ENCODE data around the gene SOX14.

The SOX14 gene

DNA sequence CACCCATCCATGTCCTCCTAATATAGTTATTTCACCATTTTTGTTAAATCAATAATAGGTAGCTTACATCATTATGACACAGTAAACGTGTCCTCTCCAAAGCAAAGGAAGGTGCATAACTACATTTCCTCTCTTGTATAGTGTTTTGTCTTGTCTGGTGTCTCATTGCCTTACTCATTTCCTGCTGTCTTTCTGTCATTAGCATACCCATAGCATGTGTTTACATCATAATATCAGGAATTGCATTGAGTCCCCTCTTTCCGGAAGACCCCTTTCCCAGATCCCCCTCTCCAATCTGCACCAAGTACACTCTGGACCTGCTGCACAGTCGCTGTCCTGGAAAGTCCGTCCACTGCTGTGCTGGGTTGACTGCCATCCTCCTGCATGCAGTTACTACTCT, 47.9 kb downstream of the SOX14 start:
- H3K4me1 ChIP-seq (ENCODE audit: control insufficient read depth, insufficient read depth, low read length), result no peaks in the 10 kb centered on the region
- ChIA-PET CTCF (interaction anchor here (1.2 kb wide), 1 partner anchor 23 kb away, joined by 3 read pairs; no protein-coding TSS in a partner anchor), POLR2A (no interaction called here)
- TF ChIP-seq ZNF18 (tag by site-specific recombination; IDR thresholded peaks at IDR 0.05), result no peak
- TF ChIP-seq ZNF777 (tag by site-specific recombination; IDR thresholded peaks at IDR 0.05; ENCODE audit: borderline replicate concordance), result no peak
- TF ChIP-seq ZNF138 (tag by site-specific recombination; IDR thresholded peaks at IDR 0.05; ENCODE audit: borderline replicate concordance), result no peak
- no peak for TF ChIP-seq MYNN (tag by site-specific recombination; IDR thresholded peaks at IDR 0.05; ENCODE audit: borderline replicate concordance)
- TF ChIP-seq ZNF548 (tag by site-specific recombination; IDR thresholded peaks at IDR 0.05), result no peak
- H3K27ac ChIP-seq (ENCODE audit: extremely low read depth, low read depth, low read length), result no peak overlapping the region
- no peaks in the 10 kb centered on the region for H3K36me3 ChIP-seq (ENCODE audit: control insufficient read depth in 2 of 2, insufficient read depth in 1 of 2, low read length in 2 of 2)
- no peak overlapping the region for H3K4me3 ChIP-seq (ENCODE audit: low read depth, low read length)
- H3K9me3 ChIP-seq (ENCODE audit: control insufficient read depth, insufficient read depth, low read depth, low read length), result no peaks in the 10 kb centered on the region

DNA sequence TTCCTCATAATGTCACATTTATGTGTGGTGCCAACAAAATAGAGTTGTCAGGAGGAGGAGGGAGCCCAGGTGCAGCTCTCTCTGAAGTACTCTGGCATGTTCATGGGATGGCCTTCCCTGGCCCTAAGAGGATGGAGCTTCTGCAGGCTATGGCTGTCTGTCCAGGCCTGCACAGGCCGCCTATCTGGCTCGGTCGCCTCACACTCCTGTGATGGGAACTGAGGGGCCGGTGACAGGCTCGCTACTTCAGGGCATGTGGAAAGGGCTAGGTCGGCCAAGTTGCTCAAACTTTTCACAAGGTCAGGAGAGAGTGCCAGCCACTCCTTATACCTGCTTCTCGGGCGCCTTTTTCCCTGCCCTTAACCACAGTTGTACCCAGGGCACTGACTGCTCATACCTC, 51.1 kb downstream of the SOX14 start:
- CTCF ChIA-PET, result interaction anchor here (0.6 kb wide), 1 partner anchor 835 kb away, joined by 3 read pairs; no protein-coding TSS in a partner anchor
- TF ChIP-seq ZNF560 (tag by site-specific recombination; IDR thresholded peaks at IDR 0.05; ENCODE audit: borderline replicate concordance), result no peak
- TF ChIP-seq, protein P1, sequence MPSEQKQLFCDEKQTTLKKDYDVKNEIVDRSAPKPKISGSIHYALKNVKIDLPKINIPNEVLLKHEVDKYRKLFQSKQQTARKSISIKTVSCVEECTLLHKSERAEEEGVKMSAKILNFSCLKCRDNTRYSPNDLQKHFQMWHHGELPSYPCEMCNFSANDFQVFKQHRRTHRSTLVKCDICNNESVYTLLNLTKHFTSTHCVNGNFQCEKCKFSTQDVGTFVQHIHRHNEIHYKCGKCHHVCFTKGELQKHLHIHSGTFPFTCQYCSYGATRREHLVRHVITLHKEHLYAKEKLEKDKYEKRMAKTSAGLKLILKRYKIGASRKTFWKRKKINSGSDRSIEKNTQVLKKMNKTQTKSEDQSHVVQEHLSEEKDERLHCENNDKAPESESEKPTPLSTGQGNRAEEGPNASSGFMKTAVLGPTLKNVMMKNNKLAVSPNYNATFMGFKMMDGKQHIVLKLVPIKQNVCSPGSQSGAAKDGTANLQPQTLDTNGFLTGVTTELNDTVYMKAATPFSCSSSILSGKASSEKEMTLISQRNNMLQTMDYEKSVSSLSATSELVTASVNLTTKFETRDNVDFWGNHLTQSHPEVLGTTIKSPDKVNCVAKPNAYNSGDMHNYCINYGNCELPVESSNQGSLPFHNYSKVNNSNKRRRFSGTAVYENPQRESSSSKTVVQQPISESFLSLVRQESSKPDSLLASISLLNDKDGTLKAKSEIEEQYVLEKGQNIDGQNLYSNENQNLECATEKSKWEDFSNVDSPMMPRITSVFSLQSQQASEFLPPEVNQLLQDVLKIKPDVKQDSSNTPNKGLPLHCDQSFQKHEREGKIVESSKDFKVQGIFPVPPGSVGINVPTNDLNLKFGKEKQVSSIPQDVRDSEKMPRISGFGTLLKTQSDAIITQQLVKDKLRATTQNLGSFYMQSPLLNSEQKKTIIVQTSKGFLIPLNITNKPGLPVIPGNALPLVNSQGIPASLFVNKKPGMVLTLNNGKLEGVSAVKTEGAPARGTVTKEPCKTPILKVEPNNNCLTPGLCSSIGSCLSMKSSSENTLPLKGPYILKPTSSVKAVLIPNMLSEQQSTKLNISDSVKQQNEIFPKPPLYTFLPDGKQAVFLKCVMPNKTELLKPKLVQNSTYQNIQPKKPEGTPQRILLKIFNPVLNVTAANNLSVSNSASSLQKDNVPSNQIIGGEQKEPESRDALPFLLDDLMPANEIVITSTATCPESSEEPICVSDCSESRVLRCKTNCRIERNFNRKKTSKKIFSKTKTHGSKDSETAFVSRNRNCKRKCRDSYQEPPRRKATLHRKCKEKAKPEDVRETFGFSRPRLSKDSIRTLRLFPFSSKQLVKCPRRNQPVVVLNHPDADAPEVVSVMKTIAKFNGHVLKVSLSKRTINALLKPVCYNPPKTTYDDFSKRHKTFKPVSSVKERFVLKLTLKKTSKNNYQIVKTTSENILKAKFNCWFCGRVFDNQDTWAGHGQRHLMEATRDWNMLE (tag by site-specific recombination; conservative IDR thresholded peaks at IDR 0.05; ENCODE audit: low read depth), result no peak
- no peak for TF ChIP-seq ZNF548 (tag by site-specific recombination; IDR thresholded peaks at IDR 0.05)
- no peak for TF ChIP-seq ZNF416 (tag by site-specific recombination; IDR thresholded peaks at IDR 0.05)
- TF ChIP-seq ZNF121 (tag by site-specific recombination; IDR thresholded peaks at IDR 0.05), result no peak
- no peak for TF ChIP-seq ZNF664 (tag by site-specific recombination; IDR thresholded peaks at IDR 0.05)
- no peak for TF ChIP-seq ZNF558 (tag by site-specific recombination; IDR thresholded peaks at IDR 0.05)
- no peak for TF ChIP-seq ZNF398 (tag by site-specific recombination; IDR thresholded peaks at IDR 0.05)
- TF ChIP-seq HOXD13 (CRISPR knock-in tag; IDR thresholded peaks at IDR 0.05; ENCODE audit: borderline replicate concordance), result no peak
- TF ChIP-seq ZFP69B (tag by site-specific recombination; IDR thresholded peaks at IDR 0.05), result no peak

More for the DNA sequence above, 51.1 kb downstream of the SOX14 start:
- Histone ChIP-seq H3K4me1 (ENCODE audit: control insufficient read depth, insufficient read depth, low read length) (no peaks in the 10 kb centered on the region), H3K4me3 (ENCODE audit: low read depth, low read length) (no peak overlapping the region), H3K27ac (ENCODE audit: extremely low read depth, low read depth, low read length) (no peak overlapping the region), H3K9me3 (ENCODE audit: control insufficient read depth, insufficient read depth, low read depth, low read length) (no peaks in the 10 kb centered on the region), H3K36me3 (ENCODE audit: control insufficient read depth in 2 of 2, insufficient read depth in 1 of 2, low read length in 2 of 2) (no peaks in the 10 kb centered on the region)
- POLR2A ChIA-PET, result no interaction called here

All from HEK293 (cell line).